K562 (cell line): ENCODE data around the gene CREB3L4. TPM values are rescaled to one million over a fixed set of nuclear protein-coding genes. Genes with fewer than 3 reads are reported as not detected.

Experiments used
- CEBPZ ChIP-seq: fragments of 150-350 bp; IDR thresholded peaks from 2 replicates; pipeline ENCODE4 v1.6.1; 2014; ENCODE audit warnings: low read depth, mild to moderate bottlenecking, low read length, borderline replicate concordance
- FOSL1 ChIP-seq: fragments of 200-800 bp; sonication (Bioruptor generic); conservative IDR thresholded peaks from 2 replicates; pipeline ENCODE4 v1.6.1; 2016; ENCODE audit warnings: missing genetic modification characterization, missing compliant biosample characterization
- MCM7 ChIP-seq, 2 experiments: fragments of 450-650 bp; IDR thresholded peaks; 2 replicates each; pipeline ENCODE4 v1.6.1; 2016 to 2018
- NBN ChIP-seq: fragments of 450-650 bp; IDR thresholded peaks from 2 replicates; pipeline ENCODE4 v1.6.1; 2016; ENCODE audit warnings: low read depth, mild to moderate bottlenecking
- NFYB ChIP-seq: IDR thresholded peaks from 2 replicates; pipeline ENCODE4 v1.6.1; 2011; ENCODE audit warnings: mild to moderate bottlenecking, moderate library complexity; ENCODE audit not compliant: insufficient read length; ENCODE audit errors: extremely low read depth
- NR2C1 ChIP-seq, 2 experiments: fragments of 450-650 bp; IDR thresholded peaks; 2 replicates each; pipeline ENCODE4 v1.6.1; 2017; ENCODE audit warnings: mild to moderate bottlenecking in 2 of 2, antibody characterized with exemption in 1 of 2, inconsistent platforms in 1 of 2, missing compliant biosample characterization in 1 of 2, missing genetic modification characterization in 1 of 2
- polyA plus RNA-seq, 8 experiments: library from polyadenylated mRNA; depleted of rRNA in 4 of 8; stranded (reverse) in 5 of 8; unstranded in 3 of 8; fragments of >200 nt; fragmentation: Nextera tagmentation in 2 of 8; fragmentation: Illumina TruSeq in 1 of 8; extraction: Ambion mirVana in 2 of 8; extraction: Trizol in 1 of 8; gene quantifications; 2 replicates each; pipeline versions ENCODE4 v1.2.1 to v1.2.3, GENCODE V29; 2011 to 2014; ENCODE audit warnings: inconsistent platforms in 1 of 8, missing spikeins in 1 of 8
- total RNA-seq, 7 experiments: library from RNA; depleted of rRNA in 6 of 7; stranded (reverse); fragments of >200 nt in 6 of 7; fragmentation: Illumina TruSeq in 2 of 7; extraction: Trizol in 2 of 7; gene quantifications; 2 replicates each; pipeline versions ENCODE4 v1.2.1 to v1.2.3, GENCODE V29; 2011 to 2021; ENCODE audit warnings: low replicate concordance in 1 of 7

Gene CREB3L4
- total and polyA plus RNA-seq, 9 of the 15 experiments (the other 6 are each of a cell fraction or from before 2014, with no cell fraction given), result 9.9 to 18.6 (median 13.9) TPM

- TF ChIP-seq FOSL1 (tag) (no peak), NR2C1 (IDR thresholded peaks at IDR 0.05) (no peak), NR2C1 (tag; IDR thresholded peaks at IDR 0.05) (no peak), NFYB (no peak), NBN (no peak), MCM7 (IDR thresholded peaks at IDR 0.05) (no peak), CEBPZ (no peak)
Observed at GRCh38 chr1:153961421-153961820, 6.3 kb upstream of the CREB3L4 start (continued).
